A673 (cell line): ENCODE results near the gene DIRAS1.

Experiments
- EZH2 ChIP-seq: fragments of 200-600 bp; sonication (generic); IDR thresholded peaks from 2 replicates; pipeline ENCODE4 v1.6.1; 2017; ENCODE audit warnings: borderline replicate concordance, low read depth, mild to moderate bottlenecking, mixed read lengths, antibody characterized with exemption, low read length; ENCODE audit not compliant: poor library complexity, severe bottlenecking
- TF ChIP-seq, protein P1 (sequence below): fragments of 300-800, 200-600 bp; sonication (generic); conservative IDR thresholded peaks from 2 replicates; pipeline ENCODE4 v1.5.1; 2017; ENCODE audit warnings: low read depth, mild to moderate bottlenecking, antibody characterized with exemption, low read length, moderate library complexity, mixed read lengths

DNA sequence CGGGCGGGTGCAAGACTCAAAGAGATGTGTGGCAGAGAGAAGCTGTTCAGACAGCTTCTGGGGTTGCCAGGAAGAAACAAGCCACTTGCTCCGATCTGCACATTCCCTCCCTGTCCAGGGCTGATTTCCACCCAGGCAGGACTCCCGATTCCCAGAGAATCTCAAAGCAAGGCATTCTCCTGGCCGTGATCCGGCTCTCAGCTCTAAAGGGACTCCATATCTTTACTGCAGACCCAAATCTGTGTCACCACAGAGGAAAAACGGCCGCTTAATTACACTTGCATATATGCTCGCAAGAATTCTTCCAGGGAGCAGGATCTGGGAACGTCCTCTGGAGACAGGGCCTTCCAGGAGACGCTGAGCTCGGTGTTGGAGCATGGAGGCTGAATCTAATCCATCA, 44.3 kb downstream of the DIRAS1 start:
- TF ChIP-seq, protein P1, sequence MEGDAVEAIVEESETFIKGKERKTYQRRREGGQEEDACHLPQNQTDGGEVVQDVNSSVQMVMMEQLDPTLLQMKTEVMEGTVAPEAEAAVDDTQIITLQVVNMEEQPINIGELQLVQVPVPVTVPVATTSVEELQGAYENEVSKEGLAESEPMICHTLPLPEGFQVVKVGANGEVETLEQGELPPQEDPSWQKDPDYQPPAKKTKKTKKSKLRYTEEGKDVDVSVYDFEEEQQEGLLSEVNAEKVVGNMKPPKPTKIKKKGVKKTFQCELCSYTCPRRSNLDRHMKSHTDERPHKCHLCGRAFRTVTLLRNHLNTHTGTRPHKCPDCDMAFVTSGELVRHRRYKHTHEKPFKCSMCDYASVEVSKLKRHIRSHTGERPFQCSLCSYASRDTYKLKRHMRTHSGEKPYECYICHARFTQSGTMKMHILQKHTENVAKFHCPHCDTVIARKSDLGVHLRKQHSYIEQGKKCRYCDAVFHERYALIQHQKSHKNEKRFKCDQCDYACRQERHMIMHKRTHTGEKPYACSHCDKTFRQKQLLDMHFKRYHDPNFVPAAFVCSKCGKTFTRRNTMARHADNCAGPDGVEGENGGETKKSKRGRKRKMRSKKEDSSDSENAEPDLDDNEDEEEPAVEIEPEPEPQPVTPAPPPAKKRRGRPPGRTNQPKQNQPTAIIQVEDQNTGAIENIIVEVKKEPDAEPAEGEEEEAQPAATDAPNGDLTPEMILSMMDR = no peak
- no peak for TF ChIP-seq EZH2
